WTC11 (cell line): ENCODE data around the gene WFS1. TPM values are rescaled to one million over a fixed set of nuclear protein-coding genes. Genes with fewer than 3 reads are reported as not detected.

ENCODE experiments used
- ATAC-seq: fragments of 200-7000 bp; cut with Tn5 transposase; 2 replicates; pipeline ENCODE4 v1.10.0; 2021; ENCODE audit warnings: mild to moderate bottlenecking, moderate library complexity
- CTCF ChIA-PET: fragments of 300-600 bp; sonication (Branson Sonifier 250); formaldehyde crosslinking; loops from one replicate; lab custom pipeline; 2021; ENCODE audit warnings: antibody characterized with exemption; lab: Charles Lee
- POLR2A ChIA-PET: fragments of 350-600 bp; sonication (Branson Sonifier 250); formaldehyde crosslinking; loops from one replicate; lab custom pipeline; 2021; ENCODE audit warnings: antibody characterized with exemption; lab: Charles Lee
- DNase-seq: peaks from one replicate; pipeline ENCODE4 v3.0.0; 2021; ENCODE audit warnings: low spot score
- H3K27ac Mint-ChIP-seq: 2 replicates; pipeline ENCODE4 v1.8.0; 2021; ENCODE audit warnings: mixed read lengths
- H3K27me3 Mint-ChIP-seq: 2 replicates; pipeline ENCODE4 v1.8.0; 2021; ENCODE audit warnings: low read depth, mild to moderate bottlenecking, moderate library complexity, mixed read lengths
- H3K36me3 Mint-ChIP-seq: 2 replicates; pipeline ENCODE4 v1.8.0; 2021; ENCODE audit warnings: mixed read lengths
- H3K4me1 Mint-ChIP-seq: 2 replicates; pipeline ENCODE4 v1.8.0; 2022; ENCODE audit warnings: mixed read lengths
- H3K4me3 Mint-ChIP-seq: 2 replicates; pipeline ENCODE4 v1.8.0; 2021; ENCODE audit warnings: mild to moderate bottlenecking, moderate library complexity, mixed read lengths
- H3K9me3 Mint-ChIP-seq: 2 replicates; pipeline ENCODE4 v1.8.0; 2021; ENCODE audit warnings: mixed read lengths
- AFF4 ChIP-seq: sonication (generic); formaldehyde crosslinking; IDR thresholded peaks from 2 replicates; pipeline ENCODE4 v1.8.1; 2023; ENCODE audit warnings: mild to moderate bottlenecking, missing genetic modification reagents, borderline replicate concordance
- AR ChIP-seq: fragments of 250-450 bp; sonication (Bioruptor Pico); IDR thresholded peaks from 2 replicates; pipeline ENCODE4 v1.9.0; 2021; ENCODE audit warnings: mild to moderate bottlenecking
- ATF1 ChIP-seq: sonication (generic); formaldehyde crosslinking; IDR thresholded peaks from 2 replicates; pipeline ENCODE4 v1.8.1; 2023; ENCODE audit warnings: mild to moderate bottlenecking, moderate library complexity, missing genetic modification reagents
- CREM ChIP-seq: sonication (generic); formaldehyde crosslinking; IDR thresholded peaks from 2 replicates; pipeline ENCODE4 v1.8.1; 2022; ENCODE audit warnings: mild to moderate bottlenecking, missing genetic modification reagents, moderate library complexity
- E2F1 ChIP-seq: sonication (generic); formaldehyde crosslinking; IDR thresholded peaks from 2 replicates; pipeline ENCODE4 v1.8.0; 2022; ENCODE audit warnings: mild to moderate bottlenecking, missing genetic modification reagents
- ELF4 ChIP-seq: sonication (generic); formaldehyde crosslinking; IDR thresholded peaks from 2 replicates; pipeline ENCODE4 v1.8.1; 2022; ENCODE audit warnings: low read depth, mild to moderate bottlenecking, moderate library complexity, missing genetic modification reagents
- EMX1 ChIP-seq: fragments of 250-450 bp; sonication (Bioruptor Pico); IDR thresholded peaks from 2 replicates; pipeline ENCODE4 v1.8.0; 2021; ENCODE audit warnings: mild to moderate bottlenecking
- FOXP4 ChIP-seq: sonication (generic); formaldehyde crosslinking; IDR thresholded peaks from 2 replicates; pipeline ENCODE4 v1.8.0; 2022; ENCODE audit warnings: mild to moderate bottlenecking, missing genetic modification reagents
- HMGA2 ChIP-seq: fragments of 250-450 bp; sonication (Bioruptor Pico); IDR thresholded peaks from 2 replicates; pipeline ENCODE4 v1.4.0; 2021; ENCODE audit warnings: mild to moderate bottlenecking, moderate library complexity
- IRF2 ChIP-seq: sonication (generic); formaldehyde crosslinking; IDR thresholded peaks from 2 replicates; pipeline ENCODE4 v1.8.0; 2022; ENCODE audit warnings: low read depth, missing genetic modification reagents, borderline replicate concordance
- KAT7 ChIP-seq: sonication (generic); formaldehyde crosslinking; IDR thresholded peaks from 2 replicates; pipeline ENCODE4 v1.8.1; 2023; ENCODE audit warnings: missing genetic modification reagents, mild to moderate bottlenecking, borderline replicate concordance
- MXD4 ChIP-seq: fragments of 250-450 bp; sonication (Bioruptor Pico); IDR thresholded peaks from 2 replicates; pipeline ENCODE4 v1.8.0; 2021; ENCODE audit warnings: mild to moderate bottlenecking, moderate library complexity, borderline replicate concordance
- NFYB ChIP-seq: sonication (generic); formaldehyde crosslinking; conservative IDR thresholded peaks from 2 replicates; pipeline ENCODE4 v1.8.0; 2022; ENCODE audit warnings: low read depth, missing genetic modification reagents
- NR3C1 ChIP-seq: sonication (generic); formaldehyde crosslinking; conservative IDR thresholded peaks from 2 replicates; pipeline ENCODE4 v1.8.1; 2023; ENCODE audit warnings: low read depth, mild to moderate bottlenecking, missing genetic modification reagents
- TP53 ChIP-seq: sonication (generic); formaldehyde crosslinking; IDR thresholded peaks from 2 replicates; pipeline ENCODE4 v1.8.1; 2023; ENCODE audit warnings: mild to moderate bottlenecking, missing genetic modification reagents
- ZNF396 ChIP-seq: fragments of 250-450 bp; sonication (Bioruptor Pico); IDR thresholded peaks from 2 replicates; pipeline ENCODE4 v1.8.0; 2021; ENCODE audit warnings: mild to moderate bottlenecking, moderate library complexity, borderline replicate concordance
- total RNA-seq: library from RNA; stranded (reverse); gene quantifications from 3 replicates; pipeline ENCODE4 v1.2.3, GENCODE V29; 2021

The WFS1 gene
- total RNA-seq, 1 experiment from 2014 or later, result 34.7 TPM

- TF ChIP-seq NR3C1 (CRISPR knock-in tag) (no peak), CREM (no peak), FOXP4 (CRISPR knock-in tag) (no peak), NFYB (CRISPR knock-in tag) (no peak), EMX1 (no peak), AFF4 (CRISPR knock-in tag) (no peak), TP53 (CRISPR knock-in tag) (no peak), E2F1 (CRISPR knock-in tag) (no peak), MXD4 (CRISPR knock-in tag) (no peak), HMGA2 (CRISPR knock-in tag) (no peak)
These were observed 78.8 kb downstream of the WFS1 start (continued) for GRCh38 chr4:6348408-6348807.

- no peak for TF ChIP-seq IRF2 (CRISPR knock-in tag)
- no peak for TF ChIP-seq AR (CRISPR knock-in tag)
- no peak for TF ChIP-seq ZNF396 (CRISPR knock-in tag)
- no peak for TF ChIP-seq HMGA2 (CRISPR knock-in tag)
- no peak for TF ChIP-seq ATF1 (CRISPR knock-in tag)
- TF ChIP-seq KAT7, result no peak
- no peak for TF ChIP-seq ELF4 (CRISPR knock-in tag)
- H3K4me1 Mint-ChIP-seq, result 0 out of 2 replicates have a peak, but pooled peaks cover 3% of the 10 kb centered on the region
- DNase-seq (no peak), ATAC-seq (no peak)
- no peaks in the 10 kb centered on the region for H3K9me3 Mint-ChIP-seq
- no peak overlapping the region for H3K4me3 Mint-ChIP-seq
- no peaks in the 10 kb centered on the region for H3K36me3 Mint-ChIP-seq
- POLR2A ChIA-PET, result no interaction called here
- no peaks in the 10 kb centered on the region for H3K27me3 Mint-ChIP-seq
- CTCF ChIA-PET, result interaction anchor here (1.0 to 2.3 kb wide), 3 partner anchors 16 to 18 kb away, joined by 4 to 13 read pairs (median 6); no protein-coding TSS in a partner anchor
- H3K27ac Mint-ChIP-seq, result no peak overlapping the region
These were observed 80.4 kb downstream of the WFS1 start for GRCh38 chr4:6349896-6350603.
